ENCODE data around the gene MAML2.

The MAML2 gene

DNA sequence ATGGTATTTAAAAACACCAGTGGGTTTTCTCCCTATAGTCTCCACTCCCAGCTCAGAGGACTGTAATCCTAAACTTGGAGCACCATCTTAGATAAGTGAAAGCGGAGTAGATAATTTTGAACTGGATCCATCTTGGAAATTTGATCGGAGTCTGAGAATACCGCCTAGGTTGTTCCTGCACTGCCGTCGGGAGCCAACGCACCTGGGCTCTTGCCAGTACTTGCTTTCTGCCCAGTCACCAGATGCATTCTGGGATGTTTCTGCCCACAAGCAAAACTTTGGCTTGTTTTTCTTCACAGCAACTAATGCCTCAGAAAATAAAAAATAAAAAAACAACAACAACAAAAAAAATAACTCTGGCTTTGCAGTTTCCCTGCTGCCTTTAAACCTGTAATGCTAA lies 306.1 kb downstream of the MAML2 start:
- DNase-seq (ENCODE audit: low spot score), result no peak

DNA sequence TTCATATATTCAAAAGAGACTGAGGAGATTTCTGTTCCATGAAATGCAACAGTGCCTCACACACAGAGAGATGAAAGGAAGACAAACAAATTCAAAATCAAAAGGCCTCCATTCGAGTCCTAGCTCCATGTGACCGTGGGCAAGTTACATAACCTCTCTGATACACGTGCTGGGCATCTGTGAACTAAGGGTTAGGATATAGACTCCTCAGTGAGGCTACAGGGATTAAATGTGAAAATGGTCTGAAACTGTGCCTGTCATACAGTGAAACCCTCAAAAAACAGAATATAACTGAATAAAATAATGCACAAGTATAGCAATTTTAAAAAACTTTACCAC lies 307.3 kb downstream of the MAML2 start:
- no peak for DNase-seq (ENCODE audit: low spot score)

- DNase-seq (ENCODE audit: low spot score), result no peak
These were observed 307.8 kb downstream of the MAML2 start for GRCh38 chr11:96035031-96035739.

DNA sequence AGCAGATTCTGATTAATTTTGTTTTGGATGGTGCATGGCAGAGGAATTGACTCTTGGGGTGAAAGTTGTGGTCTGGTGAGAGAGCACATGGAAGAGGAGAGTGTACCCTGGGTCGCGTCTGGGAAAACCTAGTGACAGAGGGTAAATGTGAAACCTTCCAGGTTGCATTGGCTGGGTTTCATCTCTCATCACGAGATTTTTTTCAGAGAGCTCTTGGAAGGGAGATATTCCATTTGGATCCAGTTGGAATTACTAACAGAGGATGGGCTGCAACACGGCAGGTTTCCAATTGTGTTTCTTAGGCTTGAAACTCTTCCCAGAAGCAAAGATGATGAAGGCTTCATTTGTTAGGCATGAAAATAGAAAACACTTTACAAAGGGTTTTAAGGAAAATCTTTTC lies 309.4 kb downstream of the MAML2 start:
- DNase-seq (ENCODE audit: low spot score), result no peak

DNA sequence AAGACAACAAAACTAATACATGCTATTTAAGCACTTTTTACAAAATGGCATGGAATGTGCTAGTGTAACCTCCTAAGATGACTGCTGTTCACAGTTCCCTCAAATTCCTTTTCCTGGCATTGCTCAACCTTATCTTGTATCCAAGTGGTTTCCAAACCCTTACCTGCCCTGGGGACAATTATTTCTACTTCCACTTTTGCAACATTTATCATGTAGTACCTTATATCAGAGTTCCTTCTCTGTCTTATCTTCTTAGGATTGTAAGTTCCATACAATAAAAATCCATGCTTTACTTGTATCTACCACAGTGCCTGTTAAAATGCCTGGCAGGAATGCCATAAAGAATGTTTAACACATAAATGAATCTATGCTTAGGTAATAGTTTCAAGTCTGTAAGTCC lies 309.9 kb downstream of the MAML2 start:
- DNase-seq (ENCODE audit: low spot score), result no peak

- DNase-seq (ENCODE audit: low spot score), result no peak
These were observed 314.2 kb downstream of the MAML2 start for GRCh38 chr11:96028746-96029145.

DNA sequence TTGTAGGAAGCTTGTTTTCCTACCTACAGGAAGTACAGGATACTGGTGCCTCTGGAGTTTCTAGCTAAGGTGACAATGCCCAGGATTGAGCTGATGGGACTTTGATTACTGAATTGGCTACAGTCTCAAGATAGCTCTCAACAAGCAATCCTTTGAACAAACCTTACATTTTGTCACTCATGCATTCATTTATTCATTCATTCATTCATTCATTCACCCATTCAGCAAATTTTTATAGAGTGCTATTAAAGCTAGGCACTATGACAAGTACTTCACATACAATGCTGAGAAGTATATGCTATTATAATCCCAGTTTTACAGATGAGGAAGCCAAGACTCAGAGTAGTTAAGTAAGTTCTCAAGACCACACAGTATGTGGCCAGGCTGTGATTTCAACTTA lies 316.0 kb downstream of the MAML2 start:
- no peak for DNase-seq (ENCODE audit: low spot score)

DNA sequence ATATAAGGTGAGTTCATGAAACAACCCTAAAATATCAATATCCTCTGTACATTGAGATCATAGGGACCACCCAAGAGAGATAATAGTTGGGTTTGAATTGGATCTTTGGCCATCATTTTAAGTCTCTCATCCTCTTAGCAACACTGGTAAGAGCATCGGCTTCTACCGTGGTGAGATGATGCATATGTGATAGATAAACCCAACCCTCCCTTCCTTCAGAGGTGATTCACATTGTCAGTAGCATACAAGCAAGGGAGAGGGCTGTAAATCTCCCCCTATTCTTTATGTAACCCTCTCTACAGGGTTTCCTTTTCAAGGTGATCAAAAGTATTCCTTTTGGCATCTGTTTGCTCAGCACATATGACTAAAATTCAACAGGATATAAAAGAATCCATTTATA lies 316.7 kb downstream of the MAML2 start:
- DNase-seq (ENCODE audit: low spot score), result no peak

GRCh38 chr11:96024666-96025065 lies 318.3 kb downstream of the MAML2 start:
- no peak for DNase-seq (ENCODE audit: low spot score)

- no peak for DNase-seq (ENCODE audit: low spot score)
These were observed 319.7 kb downstream of the MAML2 start for GRCh38 chr11:96023275-96023674.

- no peak for DNase-seq (ENCODE audit: low spot score)
These were observed 320.9 kb downstream of the MAML2 start for GRCh38 chr11:96021901-96022650.

DNA sequence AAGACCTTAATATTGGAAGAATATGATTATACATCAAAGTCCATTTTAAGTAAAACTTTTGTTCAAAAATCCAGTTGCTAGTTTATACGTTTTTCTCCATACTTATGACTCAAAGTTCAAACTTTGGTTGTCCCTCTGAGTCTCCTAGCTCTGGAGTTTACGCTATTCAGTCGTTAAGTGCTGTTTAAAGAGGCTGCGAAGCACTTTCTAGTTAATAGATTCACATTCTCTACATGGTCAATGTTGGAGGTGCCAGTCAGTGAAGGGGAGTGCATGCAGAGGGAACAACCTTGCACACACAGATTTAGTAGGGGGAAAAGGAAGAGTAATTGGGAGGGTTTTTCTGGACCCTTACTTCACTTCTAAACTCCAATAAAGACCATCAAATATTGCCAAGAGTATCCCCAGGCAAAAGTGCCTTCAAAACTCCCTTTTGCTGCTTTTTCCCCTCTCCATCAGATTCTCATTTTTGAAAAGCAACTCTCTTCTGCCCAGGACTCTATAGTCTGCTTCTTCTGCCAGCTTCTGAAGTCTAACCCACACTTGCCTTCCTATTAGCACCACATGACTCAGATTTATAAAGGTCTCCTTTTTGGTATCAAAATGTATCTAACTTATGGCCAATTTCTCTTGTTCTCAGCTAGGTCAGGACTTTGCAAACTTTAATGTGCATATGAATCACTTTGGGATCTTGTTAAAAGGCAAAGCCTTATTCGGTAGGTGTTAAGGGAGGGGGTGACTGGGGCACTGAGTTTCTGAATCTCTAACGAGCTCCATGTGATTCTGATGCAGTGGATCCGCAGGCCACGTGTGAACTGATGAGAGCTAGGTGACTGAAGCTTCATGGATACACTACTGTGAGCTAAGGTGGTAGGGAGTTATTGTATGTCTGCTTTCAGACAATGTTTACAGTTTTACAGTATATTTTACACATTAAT lies 322.9 kb downstream of the MAML2 start:
- DNase-seq (ENCODE audit: low spot score), result no peak

- no peak for DNase-seq (ENCODE audit: low spot score)
These were observed 323.7 kb downstream of the MAML2 start for GRCh38 chr11:96019281-96019680.

DNA sequence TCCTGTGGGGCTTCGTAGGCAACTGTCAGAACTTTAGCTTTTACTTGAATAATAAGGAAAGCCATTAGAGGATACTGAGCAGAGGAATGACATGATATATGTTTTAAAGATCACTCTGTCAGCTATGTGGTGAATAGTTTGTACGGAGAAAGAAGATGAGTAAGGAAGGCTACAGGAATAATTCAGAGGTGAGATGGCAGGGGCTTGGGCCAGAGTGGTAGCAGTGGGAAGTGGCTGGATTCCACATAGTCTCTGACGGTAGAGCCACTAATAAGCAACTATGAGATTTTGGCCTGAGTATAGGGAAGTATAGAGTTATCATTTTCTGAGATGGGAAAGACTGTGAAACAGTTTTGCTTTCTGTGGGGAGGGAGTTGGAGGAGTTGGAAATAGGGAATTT lies 325.1 kb downstream of the MAML2 start:
- DNase-seq (ENCODE audit: low spot score), result no peak

- no peak for DNase-seq (ENCODE audit: low spot score)
These were observed 326.0 kb downstream of the MAML2 start for GRCh38 chr11:96016978-96017502.

DNA sequence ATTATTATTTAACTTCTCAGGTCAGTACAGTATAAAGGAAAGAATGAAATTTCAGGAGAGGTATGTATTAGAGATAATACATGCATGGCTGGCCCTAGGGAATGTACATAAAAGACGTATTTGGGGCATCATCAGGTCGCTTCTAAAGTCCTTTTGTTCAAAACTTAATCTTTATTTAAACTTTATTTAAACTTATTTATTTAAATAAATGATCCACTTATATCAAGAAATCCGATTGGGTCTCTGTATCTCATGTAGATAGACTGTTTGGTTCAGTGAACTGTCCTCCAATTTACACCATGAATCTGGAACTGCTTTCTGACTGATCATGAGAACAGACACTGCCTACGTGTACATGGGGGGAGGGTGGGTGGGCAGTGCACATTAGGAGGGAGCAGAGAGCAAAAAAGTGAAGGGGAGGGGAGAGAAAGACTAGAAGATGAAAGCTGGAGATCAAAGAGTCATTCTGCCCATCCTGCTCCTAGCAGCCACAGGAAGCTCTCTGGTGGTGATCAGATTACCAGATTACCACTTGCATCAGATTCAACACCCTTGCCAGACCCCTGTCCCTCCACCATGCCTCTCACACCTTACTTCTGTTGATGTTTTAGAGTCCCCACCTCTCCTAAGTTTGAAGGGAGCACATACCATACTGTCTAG lies 327.0 kb downstream of the MAML2 start:
- no peak for DNase-seq (ENCODE audit: low spot score)

GRCh38 chr11:96014217-96014616 lies 328.8 kb downstream of the MAML2 start:
- no peak for DNase-seq (ENCODE audit: low spot score)

DNA sequence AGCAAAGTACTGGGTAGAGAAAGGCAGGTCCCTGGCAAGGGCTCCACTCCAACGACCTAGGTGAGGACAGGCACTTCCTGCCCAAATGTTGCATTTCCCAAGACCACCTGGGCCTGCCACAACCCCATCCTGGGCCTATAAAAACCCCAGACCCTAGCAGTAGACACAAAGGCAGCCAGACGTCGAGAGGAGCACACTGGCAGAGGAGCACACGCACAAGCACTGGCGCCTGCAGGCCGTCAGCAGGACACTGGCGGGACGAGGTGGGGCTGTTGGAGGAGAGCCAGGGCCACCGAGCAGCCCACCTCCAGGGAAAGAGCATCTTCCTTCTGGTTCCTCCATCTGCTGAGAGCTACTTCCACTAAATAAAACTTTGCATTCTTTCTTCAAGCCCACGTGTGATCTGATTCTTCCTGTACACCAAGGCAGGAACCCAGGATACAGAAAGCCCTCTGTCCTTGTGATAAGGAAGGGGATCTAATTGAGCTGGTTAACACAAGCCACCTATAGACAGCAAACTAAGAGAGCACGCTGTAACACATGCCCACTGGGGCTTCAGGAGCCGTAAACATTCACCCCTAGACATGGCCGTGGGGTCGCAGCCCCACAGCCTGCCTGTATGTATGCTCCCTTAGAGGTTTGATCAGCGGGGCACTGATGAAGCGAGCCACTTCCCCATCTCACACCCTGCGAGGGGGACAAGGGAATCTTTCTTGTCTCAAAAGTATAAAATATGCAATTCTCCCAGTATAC lies 329.4 kb downstream of the MAML2 start:
- DNase-seq (ENCODE audit: low spot score), result no peak

DNA sequence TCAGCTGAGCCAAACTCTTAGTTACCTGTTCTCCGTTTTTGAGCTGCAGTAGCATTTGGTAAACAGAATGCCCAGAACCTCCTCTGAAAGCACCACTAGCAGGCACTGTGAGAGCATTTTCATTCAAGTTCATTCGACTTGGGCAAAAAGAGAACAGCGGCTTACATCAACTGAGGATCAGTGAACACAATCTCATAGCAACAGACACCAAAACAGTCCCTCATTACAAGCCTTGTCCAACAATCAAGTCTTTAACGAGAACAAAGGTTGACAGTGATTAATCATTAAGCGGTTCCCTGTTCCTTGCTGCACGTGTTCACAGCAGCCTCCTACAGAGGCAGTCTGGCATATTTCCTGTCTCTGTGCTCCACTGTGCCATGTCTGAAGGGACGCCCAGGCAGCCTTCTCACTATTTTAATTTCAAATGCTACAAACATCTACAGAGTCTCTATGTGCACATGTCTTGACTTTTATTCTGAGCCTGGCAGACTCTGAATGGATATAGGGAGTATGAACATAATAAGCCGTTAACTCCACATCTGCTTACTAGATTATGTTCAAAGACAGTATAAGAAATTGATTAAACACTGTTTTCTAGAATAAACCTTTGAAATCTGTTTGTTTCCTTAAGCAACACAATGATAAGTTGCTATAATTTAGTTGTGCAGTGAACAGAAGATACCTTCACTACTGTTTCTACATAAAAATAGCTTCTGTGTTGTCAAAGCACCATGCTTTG lies 330.7 kb downstream of the MAML2 start:
- DNase-seq (ENCODE audit: low spot score), result peak; percentile 45

GRCh38 chr11:96010683-96011082 lies 332.3 kb downstream of the MAML2 start:
- no peak for DNase-seq (ENCODE audit: low spot score)
